ENCODE data around the gene TNRC6C.
"Not testable (repeated sequence)": the region's sequence is repeated elsewhere in the genome, so short reads cannot be mapped to it uniquely, and the experiment has no call there.

TNRC6C gene

GRCh38 chr17:77973953-77974352, 15.4 kb downstream of the TNRC6C start:
- DNase-seq (ENCODE audit: low spot score) = no peak
- Histone ChIP-seq H2BK12ac (ENCODE audit: low read length) (no peak overlapping the region), H2BK15ac (ENCODE audit: low read length) (no peak overlapping the region), H3K4me3 (ENCODE audit: low read length in 2 of 2) (no peak overlapping the region), H3K4ac (ENCODE audit: low read length) (no peak overlapping the region), H2BK120ac (ENCODE audit: low read depth, low read length) (no peak overlapping the region), H2AFZ (ENCODE audit: low read length) (no peak overlapping the region), H3K9ac (ENCODE audit: low read depth, low read length, poor library complexity) (no peak overlapping the region), H3K9me3 (replicated peaks in 1 of 2; ENCODE audit: control insufficient read depth in 2 of 2, insufficient read depth in 1 of 2, low read depth in 1 of 2, low read length in 2 of 2) (no peaks in the 10 kb centered on the region), H3K18ac (ENCODE audit: low read length) (no peak overlapping the region), H4K8ac (ENCODE audit: low read depth, low read length) (no peak overlapping the region), H2BK5ac (ENCODE audit: low read length) (no peak overlapping the region), H3K14ac (ENCODE audit: low read length) (no peak overlapping the region), H3K36me3 (replicated peaks in 1 of 2; ENCODE audit: control insufficient read depth in 2 of 2, insufficient read depth in 2 of 2, low read length in 2 of 2) (peaks cover 0 to 5% of the 10 kb centered on the region in 2 donors), H3K4me1 (ENCODE audit: control insufficient read depth in 2 of 2, insufficient read depth in 1 of 2, low read depth in 1 of 2, low read length in 2 of 2) (peaks cover 0 to 2% of the 10 kb centered on the region in 2 donors), H3K27ac (replicated peaks; ENCODE audit: low read length) (no peak overlapping the region), H4K91ac (ENCODE audit: low read depth, low read length, poor library complexity) (no peak overlapping the region), H3K79me1 (ENCODE audit: low read depth, low read length) (peaks cover 4% of the 10 kb centered on the region), H3K27me3 (ENCODE audit: control insufficient read depth in 3 of 3, insufficient read depth in 3 of 3, low read depth in 1 of 3, low read length in 3 of 3) (no peaks in the 10 kb centered on the region), H2AK5ac (ENCODE audit: low read depth, low read length) (no peak overlapping the region), H3K23ac (ENCODE audit: low read depth, low read length, poor library complexity) (no peak overlapping the region), H3K4me2 (ENCODE audit: insufficient read depth, low read length, poor library complexity, severe bottlenecking) (no peak overlapping the region)
- no CpG with 5 or more reads among the region's 2 CpGs for WGBS, 2 donors (ENCODE audit: extremely low coverage in 2 of 2, insufficient read length in 2 of 2, insufficient replicate concordance in 1 of 2)

DNA sequence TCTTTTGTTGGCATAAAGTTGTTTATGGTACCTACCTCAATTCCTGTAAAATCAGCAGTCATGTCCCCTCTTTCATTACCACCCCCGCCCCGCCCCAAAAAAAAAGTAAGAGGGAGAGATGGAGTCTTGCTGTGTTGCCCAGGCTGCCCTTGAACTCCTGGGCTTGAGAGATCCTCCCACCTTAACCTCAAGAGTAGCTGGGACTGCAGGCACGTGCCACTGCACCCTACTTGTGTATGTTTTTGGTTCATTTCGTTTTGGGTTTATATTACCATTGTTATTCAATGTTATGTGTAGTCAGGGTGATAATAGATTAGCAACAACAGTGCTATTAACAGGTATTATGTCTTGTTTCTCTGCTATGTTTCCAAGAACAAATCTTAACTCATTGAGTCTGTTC, 15.9 kb downstream of the TNRC6C start:
- H3K4me1 ChIP-seq (ENCODE audit: control insufficient read depth in 2 of 2, insufficient read depth in 1 of 2, low read depth in 1 of 2, low read length in 2 of 2) = peaks cover 0 to 2% of the 10 kb centered on the region in 2 donors
- H3K9me3 ChIP-seq (replicated peaks in 1 of 2; ENCODE audit: control insufficient read depth in 2 of 2, insufficient read depth in 1 of 2, low read depth in 1 of 2, low read length in 2 of 2) = no peaks in the 10 kb centered on the region
- H3K14ac ChIP-seq (ENCODE audit: low read length) = no peak overlapping the region
- no peak overlapping the region for H3K9ac ChIP-seq (ENCODE audit: low read depth, low read length, poor library complexity)
- H3K4ac ChIP-seq (ENCODE audit: low read length) = no peak overlapping the region
- H3K4me2 ChIP-seq (ENCODE audit: insufficient read depth, low read length, poor library complexity, severe bottlenecking) = no peak overlapping the region
- no peak overlapping the region for H2AK5ac ChIP-seq (ENCODE audit: low read depth, low read length)
- no peak overlapping the region for H2BK120ac ChIP-seq (ENCODE audit: low read depth, low read length)
- H3K36me3 ChIP-seq (replicated peaks in 1 of 2; ENCODE audit: control insufficient read depth in 2 of 2, insufficient read depth in 2 of 2, low read length in 2 of 2) = peaks cover 0 to 5% of the 10 kb centered on the region in 2 donors
- WGBS, 2 donors (ENCODE audit: extremely low coverage in 2 of 2, insufficient read length in 2 of 2, insufficient replicate concordance in 1 of 2) = no CpG with 5 or more reads among the region's 4 CpGs
- DNase-seq (ENCODE audit: low spot score) = no peak
- no peak overlapping the region for H4K8ac ChIP-seq (ENCODE audit: low read depth, low read length)
- H2BK12ac ChIP-seq (ENCODE audit: low read length) = no peak overlapping the region
- H3K4me3 ChIP-seq (ENCODE audit: low read length in 2 of 2) = no peak overlapping the region
- H2BK5ac ChIP-seq (ENCODE audit: low read length) = no peak overlapping the region
- H3K23ac ChIP-seq (ENCODE audit: low read depth, low read length, poor library complexity) = no peak overlapping the region
- H3K27ac ChIP-seq (replicated peaks; ENCODE audit: low read length) = no peak overlapping the region
- H3K27me3 ChIP-seq (ENCODE audit: control insufficient read depth in 3 of 3, insufficient read depth in 3 of 3, low read depth in 1 of 3, low read length in 3 of 3) = no peaks in the 10 kb centered on the region
- no peak overlapping the region for H4K91ac ChIP-seq (ENCODE audit: low read depth, low read length, poor library complexity)
- H3K18ac ChIP-seq (ENCODE audit: low read length) = no peak overlapping the region
- H2AFZ ChIP-seq (ENCODE audit: low read length) = no peak overlapping the region
- H3K79me1 ChIP-seq (ENCODE audit: low read depth, low read length) = peaks cover 4% of the 10 kb centered on the region
- H2BK15ac ChIP-seq (ENCODE audit: low read length) = no peak overlapping the region

DNA sequence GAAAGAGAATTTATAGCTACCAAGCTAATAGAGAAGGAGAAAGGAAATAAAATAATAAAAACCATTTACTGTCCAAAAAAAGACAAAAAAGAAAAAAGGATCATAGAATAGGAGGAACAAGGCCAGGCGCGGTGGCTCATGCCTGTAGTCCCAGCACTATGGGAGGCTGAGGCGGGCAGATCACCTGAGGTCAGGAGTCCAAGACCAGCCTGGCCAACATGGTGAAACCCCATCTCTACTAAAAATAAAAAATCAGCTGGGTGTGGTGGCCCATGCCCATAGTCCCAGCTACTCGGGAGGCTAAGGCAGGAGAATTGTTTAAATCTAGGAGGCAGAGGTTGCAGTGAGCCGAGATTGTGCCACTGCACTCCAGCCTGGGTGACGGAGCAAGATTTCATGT, 23.9 kb downstream of the TNRC6C start:
- not testable (repeated sequence) for H4K91ac ChIP-seq (ENCODE audit: low read depth, low read length, poor library complexity); H3K4me2 ChIP-seq (ENCODE audit: insufficient read depth, low read length, poor library complexity, severe bottlenecking); H2AFZ ChIP-seq (ENCODE audit: low read length); H3K4ac ChIP-seq (ENCODE audit: low read length); H3K9ac ChIP-seq (ENCODE audit: low read depth, low read length, poor library complexity); H2BK5ac ChIP-seq (ENCODE audit: low read length); H3K9me3 ChIP-seq (replicated peaks in 1 of 2; ENCODE audit: control insufficient read depth in 2 of 2, insufficient read depth in 1 of 2, low read depth in 1 of 2, low read length in 2 of 2); H3K23ac ChIP-seq (ENCODE audit: low read depth, low read length, poor library complexity); H2AK5ac ChIP-seq (ENCODE audit: low read depth, low read length); DNase-seq (ENCODE audit: low spot score); H3K27ac ChIP-seq (replicated peaks; ENCODE audit: low read length); H2BK120ac ChIP-seq (ENCODE audit: low read depth, low read length); H2BK15ac ChIP-seq (ENCODE audit: low read length); H3K4me1 ChIP-seq (ENCODE audit: control insufficient read depth in 2 of 2, insufficient read depth in 1 of 2, low read depth in 1 of 2, low read length in 2 of 2); H2BK12ac ChIP-seq (ENCODE audit: low read length); H3K27me3 ChIP-seq (ENCODE audit: control insufficient read depth in 3 of 3, insufficient read depth in 3 of 3, low read depth in 1 of 3, low read length in 3 of 3); H3K18ac ChIP-seq (ENCODE audit: low read length); H3K4me3 ChIP-seq (ENCODE audit: low read length in 2 of 2); H3K14ac ChIP-seq (ENCODE audit: low read length); H3K79me1 ChIP-seq (ENCODE audit: low read depth, low read length); H4K8ac ChIP-seq (ENCODE audit: low read depth, low read length)
- no CpG with 5 or more reads among the region's 6 CpGs for WGBS, 2 donors (ENCODE audit: extremely low coverage in 2 of 2, insufficient read length in 2 of 2, insufficient replicate concordance in 1 of 2)
- peaks cover 6 to 20% of the 10 kb centered on the region in 2 donors for H3K36me3 ChIP-seq (replicated peaks in 1 of 2; ENCODE audit: control insufficient read depth in 2 of 2, insufficient read depth in 2 of 2, low read length in 2 of 2)

DNA sequence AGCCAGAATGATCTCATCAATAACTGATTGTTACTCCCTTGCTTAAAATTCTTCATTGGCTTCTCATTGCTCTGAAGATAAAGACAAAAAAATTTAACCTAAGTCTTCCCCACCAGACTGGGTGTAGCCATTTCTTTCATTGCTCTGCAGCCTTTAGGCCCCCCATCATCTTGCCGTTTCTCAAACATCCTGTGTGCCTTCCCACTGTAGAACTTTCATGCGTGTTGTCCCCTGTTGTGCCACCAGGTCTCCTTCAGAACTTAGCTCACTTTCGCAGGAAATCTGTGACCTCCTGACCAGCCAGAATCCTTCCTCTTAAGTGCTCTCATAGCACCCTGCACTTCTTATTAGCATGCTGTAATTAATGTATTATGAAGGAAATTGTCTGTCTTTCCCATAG, 31.8 kb downstream of the TNRC6C start:
- Histone ChIP-seq H4K91ac (ENCODE audit: low read depth, low read length, poor library complexity) (no peak overlapping the region), H3K18ac (ENCODE audit: low read length) (no peak overlapping the region), H3K4ac (ENCODE audit: low read length) (no peak overlapping the region), H2AFZ (ENCODE audit: low read length) (no peak overlapping the region), H3K23ac (ENCODE audit: low read depth, low read length, poor library complexity) (no peak overlapping the region), H4K8ac (ENCODE audit: low read depth, low read length) (no peak overlapping the region), H3K79me1 (ENCODE audit: low read depth, low read length) (peaks cover 3% of the 10 kb centered on the region), H2BK5ac (ENCODE audit: low read length) (no peak overlapping the region), H3K4me2 (ENCODE audit: insufficient read depth, low read length, poor library complexity, severe bottlenecking) (no peak overlapping the region), H2BK12ac (ENCODE audit: low read length) (no peak overlapping the region), H3K27ac (replicated peaks; ENCODE audit: low read length) (no peak overlapping the region), H3K9me3 (replicated peaks in 1 of 2; ENCODE audit: control insufficient read depth in 2 of 2, insufficient read depth in 1 of 2, low read depth in 1 of 2, low read length in 2 of 2) (no peaks in the 10 kb centered on the region), H2AK5ac (ENCODE audit: low read depth, low read length) (no peak overlapping the region), H3K27me3 (ENCODE audit: control insufficient read depth in 3 of 3, insufficient read depth in 3 of 3, low read depth in 1 of 3, low read length in 3 of 3) (no peaks in the 10 kb centered on the region), H3K4me3 (ENCODE audit: low read length in 2 of 2) (no peak overlapping the region), H2BK120ac (ENCODE audit: low read depth, low read length) (no peak overlapping the region), H3K9ac (ENCODE audit: low read depth, low read length, poor library complexity) (no peak overlapping the region), H3K4me1 (ENCODE audit: control insufficient read depth in 2 of 2, insufficient read depth in 1 of 2, low read depth in 1 of 2, low read length in 2 of 2) (peaks cover 0 to 2% of the 10 kb centered on the region in 2 donors), H3K36me3 (replicated peaks in 1 of 2; ENCODE audit: control insufficient read depth in 2 of 2, insufficient read depth in 2 of 2, low read length in 2 of 2) (peaks cover 3 to 7% of the 10 kb centered on the region in 2 donors), H2BK15ac (ENCODE audit: low read length) (no peak overlapping the region), H3K14ac (ENCODE audit: low read length) (no peak overlapping the region)
- WGBS, 2 donors (ENCODE audit: extremely low coverage in 2 of 2, insufficient read length in 2 of 2, insufficient replicate concordance in 1 of 2) = no CpG with 5 or more reads among the region's 3 CpGs
- no peak for DNase-seq (ENCODE audit: low spot score)

Data from neuronal stem cell (in vitro differentiated cells).